Retinal pigment epithelial cell (primary cell): ENCODE results near the gene KCNH4.

Experiments used
- DNase-seq: peaks from one replicate; pipeline ENCODE4 v3.0.0-alpha.2; 2010; ENCODE audit warnings: low read depth
- H3K4me3 ChIP-seq: 2 replicates; pipeline ENCODE4 v1.5.1; 2011; ENCODE audit warnings: mild to moderate bottlenecking, low read length, control low read depth, moderate library complexity
- TF ChIP-seq, protein P1 (sequence below): conservative IDR thresholded peaks from 2 replicates; pipeline ENCODE4 v1.5.1; 2011; ENCODE audit warnings: low read depth, low read length, control low read depth, inconsistent platforms

Gene KCNH4

DNA sequence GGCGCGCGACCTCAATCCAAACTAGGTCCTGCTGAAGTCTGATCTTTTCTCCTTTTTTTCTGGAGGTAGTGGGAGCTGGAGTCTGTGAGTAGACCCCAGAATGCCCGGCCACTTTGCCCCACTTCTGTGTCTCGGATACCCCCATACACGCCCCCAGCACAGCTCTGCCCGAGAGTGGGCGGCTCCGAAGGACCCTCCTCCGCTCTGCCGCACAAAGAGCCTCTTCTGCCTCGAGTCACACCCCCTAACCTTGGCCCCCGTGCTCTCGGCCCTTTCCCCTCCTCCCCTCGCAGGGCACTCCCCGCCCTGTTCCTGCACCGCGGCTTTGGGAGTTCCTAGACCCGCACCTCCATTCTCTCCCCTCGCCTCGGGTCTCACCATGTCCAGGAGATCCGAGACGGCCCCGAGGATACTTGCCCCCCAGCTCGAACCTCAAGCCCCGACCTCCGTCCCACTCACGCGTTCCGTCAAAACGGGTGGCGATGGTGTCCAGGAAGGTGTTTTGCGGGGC, 476 bp downstream of the KCNH4 start:
- no peak overlapping the region for H3K4me3 ChIP-seq
- TF ChIP-seq, protein P1, sequence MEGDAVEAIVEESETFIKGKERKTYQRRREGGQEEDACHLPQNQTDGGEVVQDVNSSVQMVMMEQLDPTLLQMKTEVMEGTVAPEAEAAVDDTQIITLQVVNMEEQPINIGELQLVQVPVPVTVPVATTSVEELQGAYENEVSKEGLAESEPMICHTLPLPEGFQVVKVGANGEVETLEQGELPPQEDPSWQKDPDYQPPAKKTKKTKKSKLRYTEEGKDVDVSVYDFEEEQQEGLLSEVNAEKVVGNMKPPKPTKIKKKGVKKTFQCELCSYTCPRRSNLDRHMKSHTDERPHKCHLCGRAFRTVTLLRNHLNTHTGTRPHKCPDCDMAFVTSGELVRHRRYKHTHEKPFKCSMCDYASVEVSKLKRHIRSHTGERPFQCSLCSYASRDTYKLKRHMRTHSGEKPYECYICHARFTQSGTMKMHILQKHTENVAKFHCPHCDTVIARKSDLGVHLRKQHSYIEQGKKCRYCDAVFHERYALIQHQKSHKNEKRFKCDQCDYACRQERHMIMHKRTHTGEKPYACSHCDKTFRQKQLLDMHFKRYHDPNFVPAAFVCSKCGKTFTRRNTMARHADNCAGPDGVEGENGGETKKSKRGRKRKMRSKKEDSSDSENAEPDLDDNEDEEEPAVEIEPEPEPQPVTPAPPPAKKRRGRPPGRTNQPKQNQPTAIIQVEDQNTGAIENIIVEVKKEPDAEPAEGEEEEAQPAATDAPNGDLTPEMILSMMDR = no peak
- DNase-seq = no peak

DNA sequence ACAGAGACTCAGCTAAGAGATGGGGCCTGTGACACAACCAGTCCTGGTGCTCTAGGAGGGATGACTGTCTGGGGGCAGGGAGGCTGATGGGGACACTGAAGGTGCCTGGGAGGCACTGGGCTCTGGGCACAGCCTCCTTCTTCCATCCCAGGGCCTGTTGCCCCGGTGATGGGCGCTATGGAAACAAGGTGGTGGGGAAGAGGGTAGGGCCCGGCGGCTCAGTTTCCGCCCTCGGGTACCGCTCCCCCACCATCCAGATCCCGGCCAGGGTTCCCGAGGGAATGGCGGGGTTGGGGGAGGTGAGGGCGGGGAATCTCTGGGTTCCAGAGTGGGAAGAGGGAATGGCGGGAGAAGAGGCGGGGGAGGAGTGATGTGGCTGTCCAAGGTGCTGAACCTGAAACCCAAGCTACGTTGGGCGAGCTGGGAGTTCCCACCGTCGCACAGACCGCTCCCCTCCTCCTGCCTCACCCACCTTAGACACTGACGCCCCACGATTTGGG, 981 bp downstream of the KCNH4 start:
- TF ChIP-seq, protein P1 = no peak
- no peak for DNase-seq
- H3K4me3 ChIP-seq = no peak overlapping the region

DNA sequence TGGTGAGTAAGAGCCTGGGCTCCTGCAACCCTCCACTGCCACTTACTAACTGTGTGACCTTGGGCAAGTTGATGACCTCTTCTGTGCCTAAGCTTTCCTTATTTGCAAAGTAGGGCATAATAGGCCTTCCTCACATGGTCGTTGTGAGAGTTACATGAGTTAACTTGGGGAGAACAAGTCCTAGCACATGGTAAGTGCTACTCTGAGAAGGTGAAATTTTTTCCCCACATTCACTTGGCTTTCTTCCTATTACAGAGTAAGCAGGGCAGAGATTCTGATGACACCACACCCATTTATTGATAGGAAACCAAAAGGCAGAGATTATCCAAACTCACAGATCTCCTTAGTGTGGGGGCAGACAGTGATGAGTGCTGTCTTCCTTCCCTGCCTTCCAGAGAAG, 1.6 kb downstream of the KCNH4 start:
- H3K4me3 ChIP-seq = no peak overlapping the region
- TF ChIP-seq, protein P1 = no peak
- DNase-seq = no peak

DNA sequence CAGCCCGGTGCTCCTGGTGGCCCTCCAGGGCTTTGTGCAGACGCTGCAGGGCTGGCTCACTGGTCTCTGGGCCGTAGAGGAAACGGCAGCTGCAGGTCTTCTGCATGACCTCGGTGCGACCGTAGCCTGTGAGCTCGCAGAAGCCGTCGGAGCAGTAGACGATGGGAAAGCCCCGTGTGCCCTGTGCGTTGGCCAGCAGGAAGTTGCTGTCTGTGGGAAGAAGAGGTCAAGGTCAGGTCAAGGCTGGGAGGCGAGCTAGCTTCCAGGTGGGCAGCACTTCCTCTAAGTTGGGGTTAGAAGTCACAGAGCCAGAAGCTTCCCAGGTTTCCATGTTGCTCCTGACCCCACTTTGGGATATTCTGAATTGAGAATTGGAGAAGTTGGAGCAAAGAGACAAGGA, 2.1 kb downstream of the KCNH4 start:
- no peak for DNase-seq
- H3K4me3 ChIP-seq = no peak overlapping the region
- TF ChIP-seq, protein P1 = no peak

DNA sequence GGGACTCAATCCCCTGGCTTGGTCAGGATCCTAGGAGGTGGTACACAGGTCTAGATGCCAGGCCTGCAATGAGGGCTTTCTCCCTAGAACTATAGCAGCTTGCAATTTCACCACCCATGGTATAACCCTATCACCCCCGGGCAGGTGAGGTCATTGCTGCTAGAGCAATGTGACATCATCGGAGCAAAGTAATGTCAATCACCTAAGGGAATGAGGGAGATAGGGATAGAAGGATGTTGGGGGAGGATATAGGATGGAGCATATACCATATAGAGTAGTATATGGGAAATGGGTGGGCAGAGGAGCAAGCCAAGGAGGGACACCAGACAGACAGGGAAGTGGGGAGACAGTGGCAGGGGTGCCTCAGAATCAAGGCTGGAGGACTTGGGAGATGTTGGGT, 3.3 kb downstream of the KCNH4 start:
- H3K4me3 ChIP-seq = no peak overlapping the region
- no peak for DNase-seq
- TF ChIP-seq, protein P1 = no peak

DNA sequence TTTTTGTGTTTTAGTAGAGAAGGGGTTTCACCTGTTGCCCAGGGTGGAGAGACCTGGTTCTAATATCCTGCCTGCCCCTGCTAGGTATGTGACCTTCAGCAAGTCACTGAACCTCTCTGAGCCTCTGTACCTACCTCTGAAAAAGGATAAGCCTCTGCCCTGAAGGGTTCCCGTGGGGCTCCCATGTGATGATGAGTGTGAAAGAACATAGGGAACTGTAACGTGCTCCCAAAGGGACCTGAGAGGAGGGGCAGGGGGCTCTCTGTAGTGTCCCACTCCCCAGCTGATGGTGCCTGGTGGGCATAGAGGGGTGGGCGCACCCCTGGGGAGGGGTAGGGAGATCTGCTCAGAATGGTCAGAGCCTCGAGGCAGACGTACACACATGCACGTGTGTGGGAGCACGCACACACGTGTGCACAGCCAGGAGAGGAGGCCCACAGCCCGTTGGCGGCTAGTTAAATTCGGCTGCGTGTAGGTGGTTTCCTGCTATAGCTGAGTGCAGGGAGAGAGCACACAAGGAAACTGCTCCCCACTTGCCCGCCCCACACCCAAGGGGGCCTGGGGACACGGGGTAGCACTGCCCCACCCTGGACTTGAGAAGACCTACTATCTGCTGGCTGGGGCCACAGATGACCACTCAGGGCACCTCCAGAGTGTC, 6.7 kb downstream of the KCNH4 start:
- no peak for DNase-seq
- TF ChIP-seq, protein P1 = no peak

DNA sequence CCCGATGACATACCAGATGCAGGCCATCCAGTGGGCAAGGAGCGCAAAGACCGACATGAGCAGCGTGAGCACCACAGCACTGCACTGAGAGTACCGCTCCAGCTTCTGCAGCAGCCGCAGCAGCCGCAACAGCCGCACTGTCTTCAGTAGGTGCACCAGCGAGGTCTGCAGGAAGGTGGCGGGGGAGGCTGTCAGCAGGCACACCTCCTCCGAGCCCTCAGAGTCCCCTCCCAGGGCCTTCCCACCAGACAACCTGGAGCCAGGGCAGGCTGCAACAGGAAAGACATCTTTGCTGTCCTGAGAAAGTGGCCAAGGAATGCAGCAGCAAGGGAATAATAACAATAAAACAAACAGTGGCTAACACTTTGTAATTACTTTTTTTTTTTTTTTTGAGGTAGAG, 9.1 kb downstream of the KCNH4 start:
- H3K4me3 ChIP-seq = no peak overlapping the region
- no peak for DNase-seq
- TF ChIP-seq, protein P1 = no peak

More for the DNA sequence above, 6.7 kb downstream of the KCNH4 start:
- no peak overlapping the region for H3K4me3 ChIP-seq
